Right lobe of liver (tissue), 4 donors: ENCODE data around the gene PIK3R2.

ENCODE experiments used
- CTCF ChIP-seq, 4 donors: fragments of 200-600 bp in 3 of 4; fragments of 450-650 bp in 1 of 4; IDR thresholded peaks; one replicate each; pipeline versions ENCODE4 v1.5.1 to v1.8.0; 2016 to 2022; ENCODE audit warnings: antibody characterized with exemption in 4 of 4, mild to moderate bottlenecking in 2 of 4
- POLR2A ChIP-seq: fragments of 450-650 bp; IDR thresholded peaks from one replicate; pipeline ENCODE4 v1.6.1; 2017; ENCODE audit warnings: antibody characterized with exemption, mild to moderate bottlenecking
- donor health status: DM: no; HTN: no; CAD: no.
- donor health status: DM: no; HTN: no; CAD: no.
- donor health status: DM: no; HTN: yes; CAD: no.

DNA sequence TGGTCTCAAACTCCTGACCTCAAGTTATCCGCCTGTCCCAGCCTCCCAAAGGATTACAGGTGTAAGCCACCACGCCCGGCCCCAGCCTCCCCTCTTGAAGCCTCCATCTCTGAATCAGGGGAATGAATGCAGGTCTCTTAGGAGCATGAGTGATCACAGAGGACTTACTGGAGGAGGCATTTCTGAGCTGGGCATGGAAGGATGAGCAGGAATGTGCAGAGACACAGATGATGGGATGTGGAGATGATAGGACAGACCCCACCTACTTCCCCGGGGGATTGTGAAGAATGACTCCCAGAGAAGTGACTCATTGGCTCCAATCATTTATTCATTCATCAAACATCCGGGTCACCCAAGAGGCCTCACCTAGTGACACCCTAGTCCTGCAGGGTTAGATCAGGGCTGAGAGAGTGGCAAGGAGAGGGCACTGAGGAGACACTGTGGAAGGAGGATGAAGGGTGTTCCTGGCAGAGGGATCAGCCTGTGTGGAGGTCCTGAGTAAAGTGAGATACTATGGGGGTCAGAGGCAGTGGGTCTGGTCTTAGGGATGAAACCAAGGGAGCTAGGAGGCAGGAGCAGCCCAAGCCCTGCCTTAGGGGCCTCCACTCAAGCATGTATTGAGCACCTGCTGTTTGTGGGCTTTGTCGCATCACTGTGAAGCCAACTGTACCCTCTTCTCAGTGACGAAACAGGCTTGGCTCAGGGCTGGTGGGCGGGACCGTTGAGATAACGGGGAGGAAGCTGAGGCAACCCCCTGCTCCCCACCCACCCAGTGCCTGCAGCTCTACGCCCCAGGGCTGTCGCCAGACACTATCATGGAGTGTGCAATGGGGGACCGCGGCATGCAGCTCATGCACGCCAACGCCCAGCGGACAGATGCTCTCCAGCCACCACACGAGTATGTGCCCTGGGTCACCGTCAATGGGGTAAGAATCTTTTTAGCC is 23.7 kb downstream of the PIK3R2 start:
- TF ChIP-seq CTCF (IDR thresholded peaks at IDR 0.05) (no peak), POLR2A (no peak)
